GM12875 (cell line): ENCODE results near the gene MAPK1IP1L.

Experiments used
- H3K4me3 ChIP-seq: one replicate; pipeline ENCODE4 v1.5.1; 2011; ENCODE audit warnings: low read depth, low read length, control low read depth
- CTCF ChIP-seq: IDR thresholded peaks from 2 replicates; pipeline ENCODE4 v1.5.1; 2011; ENCODE audit warnings: low read depth, mild to moderate bottlenecking, control low read depth, inconsistent platforms, low read length, moderate library complexity, borderline replicate concordance; ENCODE audit not compliant: insufficient read depth

Gene MAPK1IP1L

GRCh38 chr14:55097881-55098560 is 46.6 kb downstream of the MAPK1IP1L start:
- no peak overlapping the region for H3K4me3 ChIP-seq

GRCh38 chr14:55098561-55098898 is 47.1 kb downstream of the MAPK1IP1L start:
- TF ChIP-seq CTCF = no peak
- no peak overlapping the region for H3K4me3 ChIP-seq

More at GRCh38 chr14:55097881-55098560, 46.6 kb downstream of the MAPK1IP1L start:
- TF ChIP-seq CTCF = no peak

GRCh38 chr14:55099756-55100155 is 48.3 kb downstream of the MAPK1IP1L start:
- H3K4me3 ChIP-seq = no peak overlapping the region
- no peak for TF ChIP-seq CTCF

- no peak overlapping the region for H3K4me3 ChIP-seq
- TF ChIP-seq CTCF = no peak
Observed at GRCh38 chr14:55101698-55102097, 50.3 kb downstream of the MAPK1IP1L start.

GRCh38 chr14:55102141-55102621 is 50.7 kb downstream of the MAPK1IP1L start:
- TF ChIP-seq CTCF = no peak
- no peak overlapping the region for H3K4me3 ChIP-seq

- no peak for TF ChIP-seq CTCF
- no peak overlapping the region for H3K4me3 ChIP-seq
Observed at GRCh38 chr14:55103005-55103640, 51.7 kb downstream of the MAPK1IP1L start.
